ENCODE measurements around the gene GPR162. TPM values are rescaled to one million over a fixed set of nuclear protein-coding genes. Genes with fewer than 3 reads are reported as not detected.
A peak's percentile ranks its signal among the peaks of the same experiment; 100 is the strongest.

GPR162 gene
- total and polyA plus RNA-seq, 10 of the 15 experiments (the other 5 are each of a cell fraction or from before 2014, with no cell fraction given) = not detected

GRCh38 chr12:6773590-6774351 lies 47.9 kb upstream of the GPR162 start:
- Histone ChIP-seq H4K20me1 (ENCODE audit: control insufficient read depth, insufficient read depth) (no peaks in the 10 kb centered on the region), H3K27ac (ENCODE audit: control insufficient read depth, insufficient read depth) (peak overlapping the region; percentile 3; the same call in 1 of the 2 replicates), H3K27me3 (replicated peaks in 1 of 2; ENCODE audit: control insufficient read depth in 2 of 2, insufficient read depth in 2 of 2, low read length in 1 of 2) (no peaks in the 10 kb centered on the region), H3K4me1 (ENCODE audit: control insufficient read depth, insufficient read depth, low read length) (peaks cover 46% of the 10 kb centered on the region), H3K9ac (ENCODE audit: control insufficient read depth, insufficient read depth, low read length) (no peak overlapping the region), H3K36me3 (ENCODE audit: control insufficient read depth in 2 of 2, insufficient read depth in 2 of 2, low read length in 1 of 2) (no peaks in the 10 kb centered on the region), H3K4me3 (peak overlapping the region; percentile 34; the same call in 1 of the 2 replicates), H2AFZ (ENCODE audit: control insufficient read depth, low read depth, low read length) (no peak overlapping the region), H3K79me2 (ENCODE audit: control insufficient read depth, insufficient read depth, low read length) (peaks cover under 1% of the 10 kb centered on the region; the same call in 1 of the 2 replicates), H3K9me3 (replicated peaks; ENCODE audit: control insufficient read depth, insufficient read depth, low read length) (no peaks in the 10 kb centered on the region), H3K4me2 (ENCODE audit: control insufficient read depth, insufficient read depth) (peak overlapping the region; percentile 83)
- BruUV-seq (replicated peaks) = no TSS peak
- FAIRE-seq (no peak), ATAC-seq (peak; percentile 45), DNase-seq (ENCODE audit: low read depth, low spot score) (no peak)
- ChIA-PET POLR2A (interaction anchor here (1.5 to 2.0 kb wide), 5 partner anchors 10 to 78 kb away, joined by 4 to 5 read pairs (median 5); partner anchors contain the start of genes MLF2 and USP5), CTCF (interaction anchor here (0.9 to 12.7 kb wide), 4 partner anchors 7 to 263 kb away, joined by 3 to 221 read pairs (median 25); partner anchors contain the start of genes MLF2 and PTMS), RAD21 (ENCODE audit: unreplicated experiment) (interaction anchor here (0.7 to 5.7 kb wide), 2 partner anchors 8 to 20 kb away, joined by 3 to 68 read pairs; partner anchors contain the start of gene MLF2), SMC1A (ENCODE audit: uncharacterized antibody, unreplicated experiment) (interaction anchor here (0.6 to 3.6 kb wide), 5 partner anchors 15 to 78 kb away, joined by 3 to 20 read pairs (median 3); partner anchors contain the start of genes CDCA3, COPS7A, MLF2 and USP5)
- 39% methylated on average over 48 of the region's 60 CpGs for WGBS (ENCODE audit: insufficient coverage, insufficient replicate concordance, low lambda C conversion rate, missing lambda C conversion rate)
- intact Hi-C loops (cut with micrococcal nuclease; ENCODE audit: unreplicated experiment) = no loop called here
- in situ Hi-C loops (cut with MboI) = no loop called here
- TF ChIP-seq, protein P1, sequence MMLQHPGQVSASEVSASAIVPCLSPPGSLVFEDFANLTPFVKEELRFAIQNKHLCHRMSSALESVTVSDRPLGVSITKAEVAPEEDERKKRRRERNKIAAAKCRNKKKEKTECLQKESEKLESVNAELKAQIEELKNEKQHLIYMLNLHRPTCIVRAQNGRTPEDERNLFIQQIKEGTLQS (IDR thresholded peaks at IDR 0.05; ENCODE audit: borderline replicate concordance, extremely low read depth, low read depth, low read length) = no peak
- TF ChIP-seq PBX3 (IDR thresholded peaks at IDR 0.05; ENCODE audit: insufficient replicate concordance, low read depth, low read length) = no peak
- TF ChIP-seq IRF4 (IDR thresholded peaks at IDR 0.05; ENCODE audit: low read depth, low read length) = no peak
- no peak for TF ChIP-seq KAT2A (conservative IDR thresholded peaks at IDR 0.05; ENCODE audit: control insufficient read depth, low read depth, low read length)
- peak in 1 of 2 experiments; percentile 59; a peak in 2 of 3 replicates for TF ChIP-seq EGR1 (IDR thresholded peaks at IDR 0.05; ENCODE audit: borderline replicate concordance in 1 of 2, low read depth in 2 of 2, low read length in 2 of 2)
- peak in 1 of 2 experiments; percentile 32; a peak in 1 of 4 replicates for TF ChIP-seq BHLHE40 (IDR thresholded peaks at IDR 0.05; ENCODE audit: borderline replicate concordance in 1 of 2, low read depth in 2 of 2, low read length in 1 of 2)
- TF ChIP-seq ESRRA (IDR thresholded peaks at IDR 0.05; ENCODE audit: low read length) = no peak
- 0 out of 2 replicates have a peak, but pooled peaks have one; percentile 15 for TF ChIP-seq GATAD2B (conservative IDR thresholded peaks at IDR 0.05; ENCODE audit: low read depth)
- no peak for TF ChIP-seq RELA (IDR thresholded peaks at IDR 0.05; ENCODE audit: borderline replicate concordance, partially characterized antibody)
- TF ChIP-seq RCOR1 (conservative IDR thresholded peaks at IDR 0.05; ENCODE audit: low read depth, low read length) = no peak
- no peak for TF ChIP-seq TAF1 (IDR thresholded peaks at IDR 0.05; ENCODE audit: borderline replicate concordance, low read depth, low read length)
- TF ChIP-seq WRNIP1 (IDR thresholded peaks at IDR 0.05; ENCODE audit: borderline replicate concordance, low read depth, low read length) = no peak
- TF ChIP-seq TCF12 (IDR thresholded peaks at IDR 0.05; ENCODE audit: low read depth, low read length) = no peak
- TF ChIP-seq YBX1 (IDR thresholded peaks at IDR 0.05) = no peak

All from GM12878 (cell line).